B cell (primary cell): ENCODE measurements around the gene LRIG3.
"Not testable (repeated sequence)": the region's sequence is repeated elsewhere in the genome, so short reads cannot be mapped to it uniquely, and the experiment has no call there.

Experiments
- EZH2 ChIP-seq: IDR thresholded peaks from 2 replicates; pipeline ENCODE4 v1.6.1; 2012; ENCODE audit warnings: borderline replicate concordance, low read depth, mild to moderate bottlenecking, moderate library complexity, low read length; ENCODE audit not compliant: insufficient read depth, poor library complexity, severe bottlenecking
- TF ChIP-seq, protein P1 (sequence below): fragments of 200-600 bp; IDR thresholded peaks from one replicate; pipeline ENCODE4 v1.8.0; 2022; ENCODE audit warnings: antibody characterized with exemption, mild to moderate bottlenecking

- TF ChIP-seq, protein P1, sequence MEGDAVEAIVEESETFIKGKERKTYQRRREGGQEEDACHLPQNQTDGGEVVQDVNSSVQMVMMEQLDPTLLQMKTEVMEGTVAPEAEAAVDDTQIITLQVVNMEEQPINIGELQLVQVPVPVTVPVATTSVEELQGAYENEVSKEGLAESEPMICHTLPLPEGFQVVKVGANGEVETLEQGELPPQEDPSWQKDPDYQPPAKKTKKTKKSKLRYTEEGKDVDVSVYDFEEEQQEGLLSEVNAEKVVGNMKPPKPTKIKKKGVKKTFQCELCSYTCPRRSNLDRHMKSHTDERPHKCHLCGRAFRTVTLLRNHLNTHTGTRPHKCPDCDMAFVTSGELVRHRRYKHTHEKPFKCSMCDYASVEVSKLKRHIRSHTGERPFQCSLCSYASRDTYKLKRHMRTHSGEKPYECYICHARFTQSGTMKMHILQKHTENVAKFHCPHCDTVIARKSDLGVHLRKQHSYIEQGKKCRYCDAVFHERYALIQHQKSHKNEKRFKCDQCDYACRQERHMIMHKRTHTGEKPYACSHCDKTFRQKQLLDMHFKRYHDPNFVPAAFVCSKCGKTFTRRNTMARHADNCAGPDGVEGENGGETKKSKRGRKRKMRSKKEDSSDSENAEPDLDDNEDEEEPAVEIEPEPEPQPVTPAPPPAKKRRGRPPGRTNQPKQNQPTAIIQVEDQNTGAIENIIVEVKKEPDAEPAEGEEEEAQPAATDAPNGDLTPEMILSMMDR = not testable (repeated sequence)
- TF ChIP-seq EZH2 = not testable (repeated sequence)
These were observed 29.8 kb upstream of the LRIG3 start for GRCh38 chr12:58949954-58950738.
